NCI-H187 treated with DMSO at 0.1 percent for 48 hours (cell line): Measurements from ENCODE around the gene ME3.

Experiments used
- DNase-seq: peaks from one replicate; lab custom pipeline; 2025; lab: John Stamatoyannopoulos, UW

ME3 gene

DNA sequence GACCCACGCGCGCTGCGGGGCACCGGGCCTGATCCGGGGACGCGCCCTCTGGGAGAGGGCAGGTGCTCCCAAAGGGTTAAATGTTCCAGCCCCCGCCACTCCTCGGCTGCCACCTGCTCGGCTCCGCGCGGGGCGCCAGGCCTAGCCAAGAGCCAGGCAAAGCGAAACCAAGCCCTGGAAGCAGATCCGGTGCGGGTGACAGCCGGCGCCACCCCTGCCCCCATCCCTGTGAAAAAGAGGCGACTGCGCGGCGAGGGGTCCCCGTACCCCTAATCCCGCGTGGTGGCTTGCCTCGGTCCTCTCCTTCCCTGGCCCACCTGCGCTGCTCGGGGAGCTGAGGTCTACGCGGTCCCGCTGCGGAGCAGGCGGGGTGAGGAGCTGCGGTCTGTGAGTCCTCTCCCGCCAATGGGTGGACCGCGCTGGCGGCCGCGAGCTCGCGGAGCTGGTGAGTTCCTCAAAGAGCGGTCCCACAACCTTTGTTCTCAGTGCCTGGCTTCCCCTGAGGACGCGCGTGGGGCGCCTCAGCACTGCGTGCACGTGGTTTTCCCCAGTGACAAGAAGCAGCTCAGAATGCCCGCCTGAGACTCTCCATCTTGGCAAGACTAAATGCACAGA lies at the start of gene ME3:
Gene ME3 (minus strand): TSS at position 610 of the 615 bp plus-strand sequence.
- DNase-seq, result no peak

DNA sequence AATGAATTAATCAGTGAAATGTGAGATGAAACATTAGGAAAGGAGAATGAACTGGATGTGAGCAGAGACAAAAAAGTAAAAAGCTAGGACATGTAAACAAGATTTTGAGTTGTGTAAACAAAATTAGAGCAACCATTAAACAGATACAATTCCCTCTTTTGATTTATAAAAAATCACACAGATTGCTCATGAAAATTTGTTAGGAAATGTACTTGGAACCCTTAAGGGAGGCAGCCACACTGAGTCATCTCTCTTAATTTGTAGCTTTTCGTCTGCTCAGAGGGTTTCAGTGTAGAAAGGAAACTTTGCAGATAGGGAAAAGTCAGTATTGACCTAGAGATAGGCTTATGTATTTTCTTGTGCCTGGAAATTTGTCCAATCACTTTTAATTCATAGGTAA lies 49.6 kb upstream of the ME3 start:
- no peak for DNase-seq

DNA sequence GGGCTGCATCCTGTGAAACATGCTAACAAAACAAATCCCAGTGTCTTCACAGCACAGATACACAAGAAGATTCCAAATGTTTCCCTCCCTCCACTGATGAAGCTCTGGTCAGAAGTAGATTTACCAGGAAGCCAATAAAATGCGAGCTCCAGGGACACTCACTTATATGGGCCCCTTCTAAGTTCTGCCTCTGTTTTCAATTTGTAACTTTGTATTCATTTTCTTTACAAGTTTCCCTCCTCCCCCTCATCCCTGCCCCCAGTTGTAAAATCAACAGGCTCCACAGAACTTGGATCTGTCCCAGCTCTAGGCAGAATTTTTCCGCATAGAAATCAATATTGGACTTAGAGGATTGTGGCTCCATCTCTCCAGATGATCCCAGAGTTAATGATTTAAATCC lies 48.1 kb upstream of the ME3 start:
- no peak for DNase-seq

DNA sequence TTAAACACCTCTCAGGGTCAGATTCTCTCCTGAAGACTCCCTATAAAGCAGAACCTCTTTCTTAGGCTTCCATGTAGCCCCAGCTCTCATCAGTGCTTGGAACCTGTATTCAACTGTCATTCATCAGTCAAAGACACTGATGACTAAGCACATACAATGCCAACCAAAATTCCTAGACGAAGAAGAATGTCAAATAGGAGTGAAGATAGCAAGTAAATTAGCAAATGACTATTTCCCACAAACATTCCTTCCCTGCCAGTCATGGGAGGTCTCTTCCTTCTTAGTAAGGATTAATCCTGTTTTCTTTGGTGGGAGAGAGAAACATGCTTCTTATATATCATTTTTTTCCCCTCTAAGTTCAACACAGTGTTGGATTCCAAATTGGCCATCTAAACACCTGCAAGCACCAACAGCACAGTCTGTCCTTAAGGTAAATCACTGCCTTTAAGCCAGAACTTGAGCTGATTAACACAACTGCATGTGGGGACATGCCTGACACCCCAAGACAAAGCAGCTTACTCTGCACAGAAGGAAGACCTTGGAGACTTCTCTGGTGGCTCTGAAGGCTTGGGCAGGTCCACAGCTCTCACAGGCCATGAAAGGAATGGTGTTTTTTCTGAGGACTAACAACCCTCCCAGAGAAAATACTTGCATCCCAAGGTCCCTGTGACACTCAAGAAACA lies 47.5 kb upstream of the ME3 start:
- no peak for DNase-seq

DNA sequence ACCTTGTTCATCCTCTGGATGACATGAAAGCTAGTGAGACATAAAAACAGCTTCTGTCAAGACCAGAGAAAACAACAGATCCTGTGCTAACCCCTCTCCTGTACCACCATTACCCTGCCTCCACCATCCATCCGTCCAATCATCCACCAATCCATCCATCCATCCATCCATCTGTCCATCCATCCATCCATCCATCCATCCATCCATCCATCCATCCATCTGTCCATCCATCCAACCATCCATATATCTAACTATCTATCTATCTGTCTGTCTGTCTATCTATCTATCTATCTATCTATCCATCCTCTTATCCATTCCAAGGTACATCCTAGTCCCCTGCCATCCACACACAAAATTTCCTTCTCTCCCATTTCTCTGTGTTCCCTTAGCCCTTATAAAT lies 46.6 kb upstream of the ME3 start:
- DNase-seq, result no peak

DNA sequence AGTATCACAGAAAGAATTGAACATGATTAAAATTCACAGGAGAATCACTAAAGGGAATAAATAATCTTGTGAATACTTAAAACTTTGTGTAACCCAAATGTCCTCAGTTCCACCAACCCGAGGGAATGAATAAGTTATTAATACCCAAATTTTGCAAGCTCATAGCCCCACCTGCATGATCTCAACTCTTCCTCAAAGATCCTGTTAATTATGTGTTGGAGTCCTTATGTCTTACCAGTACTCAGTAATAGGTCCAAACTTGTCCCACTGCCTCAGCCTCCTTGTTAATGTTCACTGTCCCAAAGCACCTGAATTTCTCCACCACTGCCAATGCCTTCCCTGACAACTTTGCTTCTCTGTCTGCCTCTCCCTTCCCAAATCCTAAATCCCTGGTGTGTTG lies 46.1 kb upstream of the ME3 start:
- DNase-seq, result no peak

DNA sequence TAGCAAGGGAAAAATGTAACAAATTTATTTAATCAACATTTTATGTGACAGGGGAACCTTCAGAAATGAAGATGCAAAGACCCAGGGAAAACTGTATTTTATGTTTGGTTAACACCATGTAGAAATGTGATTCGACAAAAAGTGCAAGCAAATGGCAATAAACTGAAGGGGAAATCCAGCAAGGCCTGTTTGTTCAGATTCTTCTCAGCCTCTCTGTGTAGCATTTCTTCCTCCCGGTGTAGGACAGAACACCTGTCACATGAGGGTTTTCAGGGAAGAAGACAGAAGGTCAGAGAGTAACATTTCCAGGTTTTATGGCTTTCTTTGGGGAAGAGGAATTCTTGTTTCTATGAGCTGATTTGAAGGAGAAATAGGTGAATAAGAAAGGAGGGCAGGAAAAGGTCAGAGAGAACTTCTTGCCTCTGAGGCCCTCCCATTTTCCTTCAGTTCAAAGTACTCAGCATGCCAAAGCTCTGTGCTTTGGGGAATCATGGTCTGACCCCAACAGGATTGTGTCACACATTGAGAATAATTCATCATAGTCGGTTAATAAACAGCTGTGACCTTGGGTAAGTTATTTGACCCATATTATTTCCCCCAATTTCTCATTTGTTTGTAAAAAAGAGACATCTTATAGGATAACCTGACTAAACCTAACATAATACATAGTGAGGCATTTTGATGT lies 45.5 kb upstream of the ME3 start:
- DNase-seq, result no peak

DNA sequence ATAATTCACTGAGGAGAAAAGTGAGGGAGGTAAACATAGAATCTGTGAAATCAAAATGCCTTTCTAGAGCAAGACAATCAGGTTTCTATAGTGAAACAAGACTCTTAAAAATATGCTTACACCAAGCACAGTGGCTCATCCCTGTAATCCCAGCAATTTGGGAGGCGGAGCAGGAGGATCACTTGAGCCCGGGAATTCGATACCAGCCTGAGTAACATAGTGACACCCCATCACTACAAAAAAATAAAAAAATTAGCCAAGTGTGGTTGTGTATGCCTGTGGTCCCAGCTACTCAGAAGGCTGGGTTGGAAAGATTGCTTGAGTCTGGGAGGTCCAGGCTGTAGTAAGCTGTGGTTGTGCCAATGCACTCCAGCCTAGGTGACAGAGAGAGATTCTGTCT lies 43.2 kb upstream of the ME3 start:
- no peak for DNase-seq

DNA sequence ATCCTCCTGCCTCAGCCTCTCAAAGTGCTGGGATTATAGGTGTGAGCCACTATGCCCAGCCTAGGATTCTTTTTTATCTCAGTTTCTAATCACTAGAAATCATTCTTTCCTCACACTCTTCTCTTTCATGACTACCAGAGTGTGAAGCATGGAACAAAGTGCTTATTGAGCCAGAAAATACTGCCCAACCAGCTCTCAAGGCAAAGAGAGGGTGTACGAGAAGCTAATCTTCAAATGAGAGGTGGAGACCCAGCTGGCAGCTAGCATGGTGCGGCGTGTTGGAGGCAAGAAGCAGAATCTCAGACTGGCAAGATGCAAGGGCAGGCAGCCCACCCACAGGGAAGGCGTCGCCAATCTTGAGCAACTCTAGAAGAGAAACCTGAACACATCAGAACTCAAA lies 41.1 kb upstream of the ME3 start:
- no peak for DNase-seq

DNA sequence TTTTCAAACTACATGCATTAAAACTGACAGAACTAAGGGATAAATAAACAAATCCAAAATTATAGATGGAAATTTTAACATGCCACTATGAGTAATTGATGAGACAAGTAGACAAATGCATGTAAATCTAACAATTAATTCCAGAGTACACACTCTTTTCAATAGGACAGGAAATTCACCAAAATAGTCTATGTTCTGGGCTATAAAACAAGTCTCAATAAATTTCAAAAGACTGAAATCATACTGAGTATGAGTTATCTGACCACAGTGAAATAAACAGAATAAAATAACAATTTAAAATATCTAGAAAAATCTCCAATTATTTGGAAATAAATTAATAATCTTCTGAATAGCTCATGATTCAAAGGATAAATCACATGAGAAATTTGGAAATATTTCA lies 38.5 kb upstream of the ME3 start:
- no peak for DNase-seq

DNA sequence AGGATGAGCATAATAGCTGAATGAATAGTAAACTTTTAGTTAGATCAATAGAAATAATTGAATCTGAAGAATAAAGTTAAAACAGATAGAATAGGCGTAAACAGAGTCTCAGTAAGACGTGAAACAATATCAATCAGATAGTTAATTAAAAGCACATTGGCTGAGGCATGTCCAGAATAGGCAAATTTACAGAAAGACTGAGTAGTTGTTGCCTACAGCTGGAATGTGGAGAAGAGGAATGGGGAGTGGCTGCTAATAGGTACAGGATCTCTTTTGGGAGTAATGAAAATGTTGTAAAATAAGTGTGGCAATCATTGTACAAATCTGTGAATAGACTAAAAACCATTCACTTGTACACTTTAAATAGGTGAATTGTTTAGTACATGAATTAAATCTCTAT lies 36.3 kb upstream of the ME3 start:
- no peak for DNase-seq

DNA sequence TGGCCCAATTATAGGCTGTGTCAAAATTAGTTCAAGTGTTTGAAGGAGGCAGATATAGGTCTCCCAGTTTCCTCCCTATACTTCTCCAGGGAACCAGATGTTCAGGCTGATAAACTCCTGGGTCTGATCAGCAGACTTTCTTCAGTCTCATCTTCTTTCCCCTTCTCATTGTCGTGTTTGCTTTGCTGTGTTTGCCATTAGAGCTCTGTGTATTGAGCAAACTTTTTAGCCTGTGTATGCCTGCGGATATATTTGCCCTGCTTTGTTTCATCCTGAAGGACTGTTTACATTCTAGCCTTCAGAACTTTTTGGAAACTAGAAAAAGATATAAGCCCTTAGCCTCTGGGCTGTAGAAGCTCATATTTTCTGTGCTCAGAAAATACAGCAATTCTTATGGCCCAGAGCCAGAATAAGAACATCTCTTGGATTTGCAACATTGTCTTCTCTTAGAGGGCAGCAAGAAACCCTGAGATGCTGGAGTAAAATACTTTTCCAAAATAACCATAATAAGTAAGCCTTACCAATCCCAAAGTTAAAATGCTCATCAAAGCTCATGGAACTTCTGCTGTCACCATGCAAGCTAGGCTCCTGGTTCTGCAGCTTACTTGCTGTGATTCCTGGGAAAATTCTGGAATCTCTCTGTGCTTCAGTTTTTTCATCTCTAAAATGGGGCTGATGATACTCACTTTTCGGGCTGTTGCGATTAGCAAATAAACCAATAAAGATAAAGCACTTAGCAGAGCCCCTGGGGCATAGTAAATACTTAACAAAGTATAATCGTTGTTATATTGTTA lies 34.1 kb upstream of the ME3 start:
- no peak for DNase-seq

DNA sequence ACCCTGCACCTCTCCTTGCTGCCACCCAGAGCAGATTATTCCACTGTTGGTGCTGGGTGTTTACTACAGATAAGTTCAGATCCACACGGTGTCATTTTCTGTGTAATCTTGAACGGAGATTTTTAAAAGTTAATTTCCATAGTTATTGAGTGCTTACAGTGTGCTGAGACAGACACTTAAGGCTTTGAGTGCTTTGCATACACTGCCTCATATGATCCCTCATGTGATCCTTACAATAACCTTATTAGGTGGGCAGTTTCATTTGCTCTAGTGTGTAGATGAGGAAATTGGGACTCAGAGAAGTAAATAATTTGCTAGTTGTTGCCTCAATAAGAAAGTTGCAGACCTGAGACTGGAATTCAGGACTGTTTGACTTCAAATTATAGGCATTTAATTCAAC lies 32.3 kb upstream of the ME3 start:
- DNase-seq, result no peak

DNA sequence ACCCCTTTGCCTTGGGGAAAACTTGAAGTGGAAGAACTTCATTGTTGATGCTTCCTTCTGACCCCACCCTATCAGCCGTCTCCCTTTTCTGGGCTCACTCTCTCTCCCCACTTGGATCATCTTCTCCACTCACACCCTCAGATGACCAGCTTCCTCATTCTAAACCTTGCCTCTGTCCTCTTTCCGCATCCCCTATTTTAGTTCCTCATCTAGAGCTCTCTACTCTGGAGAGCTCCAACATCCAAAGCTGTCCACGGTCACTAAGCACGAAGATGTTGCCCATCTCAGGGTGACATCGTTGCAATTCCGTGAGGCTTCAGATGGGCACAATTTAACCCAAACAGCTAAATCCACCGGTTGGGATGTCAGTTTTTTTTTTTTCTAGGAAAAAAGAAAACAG lies 31.6 kb upstream of the ME3 start:
- DNase-seq, result no peak

DNA sequence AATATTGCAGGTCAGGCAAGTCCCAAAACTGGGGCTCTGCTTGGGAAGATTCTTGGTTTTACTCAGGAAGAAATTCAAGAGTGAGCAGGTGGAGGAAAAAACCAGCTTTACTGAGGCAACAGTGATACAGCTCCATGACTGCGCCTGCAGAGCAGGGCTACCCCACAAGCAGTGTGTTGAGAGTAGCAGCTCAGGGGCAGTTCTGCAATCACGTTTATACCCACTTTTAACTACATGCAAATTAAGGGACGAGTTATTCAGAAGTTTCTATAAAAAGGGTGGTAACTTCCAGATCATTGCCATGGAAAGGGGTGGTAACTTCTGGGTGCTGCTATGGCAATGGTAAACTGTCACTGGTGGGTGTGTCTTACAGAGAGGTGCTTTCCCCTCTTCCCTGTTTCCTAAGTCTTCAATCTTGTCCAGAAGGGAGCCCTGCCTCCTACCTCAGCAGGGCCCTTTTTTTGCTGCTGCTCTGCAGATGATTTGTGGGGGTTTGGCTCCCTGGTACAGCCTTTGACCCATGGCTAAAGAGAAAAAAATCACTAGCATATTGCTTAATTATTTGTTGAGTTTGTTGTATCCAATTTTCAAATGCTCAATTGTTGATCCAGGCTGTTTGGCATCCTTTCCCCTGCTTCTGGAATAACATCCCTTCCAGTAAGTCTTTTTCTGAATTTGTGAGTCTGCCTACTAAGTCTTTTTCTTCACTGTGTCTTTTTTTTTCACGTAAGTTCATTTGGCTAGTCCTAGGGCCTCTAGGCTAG lies 30.0 kb upstream of the ME3 start:
- no peak for DNase-seq

DNA sequence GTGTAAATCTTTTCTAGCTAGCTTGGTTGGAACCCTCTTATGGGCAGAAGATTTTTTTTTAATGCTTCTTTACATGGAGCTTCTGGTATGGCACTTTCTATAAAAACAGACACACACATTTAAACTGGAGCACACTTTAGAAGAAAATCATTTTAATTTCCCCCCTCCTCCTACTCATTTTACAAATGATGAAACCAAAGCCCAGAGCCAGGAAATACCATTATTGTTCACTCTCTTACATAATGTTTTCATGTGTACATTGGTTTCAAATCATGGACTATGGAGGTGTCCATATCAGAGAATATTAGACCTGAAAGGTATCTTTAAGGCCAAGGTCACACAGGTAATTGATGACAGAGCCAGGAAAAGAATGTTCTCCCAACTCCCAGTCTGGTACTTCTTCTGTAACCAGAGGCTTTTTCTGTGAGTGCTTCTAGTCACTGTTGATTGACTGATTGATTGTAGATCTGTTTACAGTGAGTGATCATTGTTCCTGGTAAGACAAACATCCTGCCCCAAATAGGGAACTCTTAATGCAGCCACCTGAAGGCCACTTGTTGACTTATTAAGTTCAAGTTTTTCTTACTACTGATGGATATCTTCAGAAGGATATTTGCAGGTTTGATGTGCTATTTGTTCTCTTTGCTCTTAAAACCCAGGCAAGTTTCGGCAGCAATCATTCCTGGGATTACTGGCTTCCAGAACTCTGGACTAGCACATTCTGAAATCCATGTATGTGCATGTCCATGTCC lies 26.8 kb upstream of the ME3 start:
- no peak for DNase-seq

DNA sequence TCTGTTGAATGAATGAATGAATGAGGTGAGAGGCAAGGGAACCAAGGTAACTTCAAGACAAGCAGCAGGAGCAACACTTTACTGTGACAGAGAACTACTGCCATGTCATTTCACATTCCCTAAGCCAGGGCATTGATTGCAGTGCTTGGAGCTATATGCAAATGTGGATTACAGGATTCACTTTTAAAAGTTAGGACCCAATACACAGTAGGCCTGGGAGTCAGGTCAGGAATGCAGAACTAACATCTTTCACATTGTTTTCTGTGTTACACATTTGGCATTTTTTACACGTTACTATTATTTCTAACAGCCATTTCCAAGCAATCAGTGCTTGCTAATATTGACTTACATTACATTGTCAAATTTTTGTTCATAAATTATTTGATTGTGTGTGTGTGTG lies 26.2 kb upstream of the ME3 start:
- no peak for DNase-seq

DNA sequence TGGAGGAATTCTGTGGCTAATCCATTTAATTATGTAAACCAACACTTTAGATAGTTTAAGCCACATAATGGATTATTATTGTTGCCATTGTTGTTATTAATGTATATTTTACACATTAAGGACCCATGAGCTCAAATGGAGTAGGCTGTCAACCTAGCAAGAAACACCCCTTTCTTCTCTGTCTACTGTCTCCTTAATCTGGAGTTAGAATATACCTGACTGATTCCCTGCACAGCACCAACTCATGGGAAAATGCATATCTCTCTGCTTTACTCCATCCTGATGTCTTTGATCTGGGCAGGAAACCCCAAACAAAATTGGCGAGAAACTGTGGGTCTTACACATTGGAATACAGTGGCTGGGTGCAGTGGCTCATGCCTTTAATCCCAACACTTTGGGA lies 24.0 kb upstream of the ME3 start:
- DNase-seq, result no peak

DNA sequence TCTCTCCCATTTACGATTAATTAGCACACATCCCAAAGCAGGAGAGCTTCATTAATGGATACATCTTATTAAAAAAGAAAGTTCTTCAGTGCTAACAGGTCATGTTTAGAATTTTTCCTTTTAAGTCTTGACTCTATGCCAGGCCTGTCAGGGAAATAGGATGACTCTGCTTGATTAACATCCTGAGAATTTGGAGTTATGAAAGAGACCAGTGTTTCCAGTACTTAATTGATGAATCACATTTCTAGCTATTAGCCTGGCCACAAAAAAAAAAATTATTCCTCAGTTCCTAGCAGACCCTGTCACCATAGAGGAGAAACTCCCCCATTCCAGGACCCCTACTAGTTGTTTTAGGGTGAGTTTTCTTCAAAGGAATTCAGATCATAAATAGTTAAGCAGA lies 23.6 kb upstream of the ME3 start:
- DNase-seq, result no peak

DNA sequence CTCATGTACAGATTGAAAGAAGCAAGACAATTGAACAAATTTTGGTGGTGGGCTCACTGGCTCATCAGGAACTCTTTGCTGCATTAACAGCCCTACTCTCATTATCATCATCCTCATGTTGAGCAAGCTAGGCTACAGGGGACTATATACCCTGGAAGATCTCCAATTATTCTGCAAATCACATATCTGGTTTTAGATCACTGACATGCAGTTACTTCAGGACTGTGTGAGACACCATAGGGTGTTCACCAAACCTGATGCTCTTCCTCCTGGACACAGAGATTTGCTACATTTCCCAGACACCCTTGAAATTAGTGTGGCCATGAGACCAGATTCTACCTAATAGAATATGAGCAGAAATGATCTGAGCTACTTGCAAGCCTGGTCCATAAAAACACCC lies 23.0 kb upstream of the ME3 start:
- DNase-seq, result no peak

DNA sequence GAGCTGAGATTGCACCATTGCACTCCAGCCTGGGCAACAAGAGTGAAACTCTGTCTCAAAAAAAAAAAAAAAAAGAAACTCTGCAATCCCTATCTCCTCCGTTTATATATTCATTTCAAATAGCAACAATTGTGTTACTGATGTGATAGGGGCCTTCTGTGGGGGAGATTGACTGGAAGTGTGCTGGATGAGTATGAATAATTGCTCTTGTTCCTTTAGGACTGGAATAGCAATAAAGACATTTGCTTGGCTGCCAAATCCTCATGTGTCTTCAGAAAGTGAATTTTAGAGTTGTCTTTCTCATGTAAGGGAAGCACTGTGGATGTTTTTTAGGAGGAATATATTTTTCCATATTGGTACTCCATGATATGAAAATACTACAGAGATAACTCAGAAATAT lies 21.1 kb upstream of the ME3 start:
- no peak for DNase-seq
